Fibroblast of upper back skin (primary cell): ENCODE data around the gene WNK2.

ENCODE experiments used
- DNase-seq: peaks from one replicate; pipeline ENCODE4 v3.0.0-alpha.2; 2013

Gene WNK2

GRCh38 chr9:93186215-93186945 is 2.4 kb downstream of the WNK2 start:
- DNase-seq: no peak

DNA sequence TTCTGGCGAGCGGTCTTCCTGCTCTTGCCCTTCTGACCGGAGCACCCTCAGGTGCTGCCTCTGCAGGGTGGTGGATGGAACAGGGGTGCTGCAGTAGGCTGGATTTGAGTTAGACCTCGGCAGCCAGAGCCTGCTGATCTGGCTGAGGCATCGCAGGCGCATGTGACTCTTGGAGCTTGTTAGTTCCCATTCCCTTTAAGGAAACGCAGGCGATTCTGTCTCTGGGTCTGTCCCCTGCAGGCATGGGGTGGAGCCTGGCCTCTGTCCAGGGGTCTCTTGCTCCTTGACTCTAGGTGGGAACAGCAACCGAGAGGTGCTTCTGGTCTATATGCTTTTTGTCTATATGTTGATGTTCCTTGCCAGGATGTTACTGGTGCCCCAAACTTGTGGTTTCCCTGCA is 3.1 kb downstream of the WNK2 start:
- no peak for DNase-seq

GRCh38 chr9:93187574-93187973 is 3.6 kb downstream of the WNK2 start:
- DNase-seq: no peak

GRCh38 chr9:93188426-93189368 is 4.8 kb downstream of the WNK2 start:
- no peak for DNase-seq

DNA sequence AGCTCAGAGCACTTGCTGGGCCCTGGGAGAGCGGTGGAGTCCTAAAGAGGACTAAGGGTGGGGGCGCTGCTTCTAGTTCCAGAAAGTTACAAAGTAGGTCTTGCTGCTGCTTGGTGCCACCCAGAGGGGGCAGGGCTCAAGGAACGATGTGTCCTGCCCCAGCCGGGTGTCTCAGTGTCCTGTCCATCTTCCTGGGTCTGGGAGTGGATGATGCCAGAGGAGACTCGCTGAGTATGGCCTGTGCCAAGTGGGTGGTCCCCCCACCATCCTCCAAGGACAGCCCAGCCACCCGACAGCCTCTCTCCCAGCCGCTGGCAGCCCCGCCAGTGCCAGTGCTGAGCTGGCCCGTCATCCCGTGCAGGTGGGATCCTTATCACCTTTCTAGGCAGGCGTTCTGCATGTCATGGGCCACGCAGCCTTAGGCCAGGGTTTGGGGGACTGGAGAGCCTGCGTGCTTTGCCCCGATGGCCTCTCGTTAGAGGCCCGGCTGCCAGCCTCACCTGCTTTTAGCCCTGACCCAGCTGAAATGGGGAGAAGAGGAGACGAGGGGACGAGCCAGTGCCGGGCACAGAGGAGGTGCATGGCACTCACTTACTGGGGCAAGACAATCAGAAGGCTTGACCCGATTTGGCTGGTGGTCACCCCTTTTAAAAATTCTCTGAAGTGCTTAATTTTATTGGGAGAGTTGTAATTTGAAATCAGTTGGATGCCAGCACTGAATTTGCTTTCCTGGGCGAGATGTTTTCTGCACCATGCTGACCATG is 5.6 kb downstream of the WNK2 start:
- DNase-seq: no peak

DNA sequence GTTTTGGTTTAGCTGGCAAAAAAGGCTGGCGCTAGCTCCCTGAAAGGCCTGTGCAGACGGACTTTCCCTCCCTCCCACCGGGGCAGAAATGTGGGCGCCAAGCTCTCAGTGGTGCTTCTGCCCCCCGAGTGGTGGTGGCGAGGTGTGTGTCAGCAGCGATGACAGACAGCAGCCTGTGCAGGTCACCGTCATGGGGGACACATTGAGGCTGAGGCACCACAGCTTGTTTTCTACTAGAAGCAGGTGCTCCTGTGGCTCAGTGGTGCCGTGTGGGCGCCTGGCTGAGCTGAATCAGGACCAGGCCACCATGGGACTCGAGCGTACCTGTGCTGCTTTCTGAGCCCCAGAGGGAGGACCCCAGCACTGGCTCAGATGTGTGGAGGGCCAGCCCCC is 6.2 kb downstream of the WNK2 start:
- DNase-seq: no peak

DNA sequence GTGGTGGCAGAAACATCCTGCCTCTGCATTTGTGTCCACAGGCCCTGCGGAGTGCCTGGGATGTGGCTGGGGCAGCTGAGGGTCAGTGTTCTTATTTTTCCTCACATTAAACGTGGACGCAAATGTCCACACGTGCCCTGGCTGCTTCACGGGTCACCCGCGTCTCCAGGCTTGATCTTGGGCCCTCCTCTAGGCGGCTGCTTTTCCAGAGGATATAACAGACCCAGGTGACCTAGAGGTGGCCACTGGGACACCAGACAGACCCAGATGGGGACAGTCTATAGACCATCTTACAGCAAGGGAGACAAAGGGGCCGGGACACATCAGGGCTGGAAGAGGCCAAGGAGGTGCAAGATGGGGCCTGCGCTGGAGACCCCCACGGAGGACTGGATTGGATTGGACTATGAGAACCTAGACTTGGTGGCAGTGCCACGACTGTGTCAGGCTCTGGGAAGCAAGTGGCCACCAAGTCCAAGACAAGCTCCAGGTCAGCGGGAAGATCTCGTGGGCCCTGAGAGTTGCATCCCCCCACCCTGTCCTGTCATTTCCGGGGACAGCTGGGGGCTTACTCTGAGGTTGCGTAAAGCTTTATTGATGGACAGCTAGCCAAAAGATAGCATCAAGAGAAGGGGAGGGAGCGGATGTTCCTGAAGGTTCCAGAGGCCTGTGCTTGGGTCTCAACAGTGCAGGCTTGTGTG is 6.9 kb downstream of the WNK2 start:
- DNase-seq: no peak

- DNase-seq: no peak
These were observed 7.4 kb downstream of the WNK2 start for GRCh38 chr9:93191354-93191660.

GRCh38 chr9:93192721-93193387 is 8.9 kb downstream of the WNK2 start:
- DNase-seq: no peak

DNA sequence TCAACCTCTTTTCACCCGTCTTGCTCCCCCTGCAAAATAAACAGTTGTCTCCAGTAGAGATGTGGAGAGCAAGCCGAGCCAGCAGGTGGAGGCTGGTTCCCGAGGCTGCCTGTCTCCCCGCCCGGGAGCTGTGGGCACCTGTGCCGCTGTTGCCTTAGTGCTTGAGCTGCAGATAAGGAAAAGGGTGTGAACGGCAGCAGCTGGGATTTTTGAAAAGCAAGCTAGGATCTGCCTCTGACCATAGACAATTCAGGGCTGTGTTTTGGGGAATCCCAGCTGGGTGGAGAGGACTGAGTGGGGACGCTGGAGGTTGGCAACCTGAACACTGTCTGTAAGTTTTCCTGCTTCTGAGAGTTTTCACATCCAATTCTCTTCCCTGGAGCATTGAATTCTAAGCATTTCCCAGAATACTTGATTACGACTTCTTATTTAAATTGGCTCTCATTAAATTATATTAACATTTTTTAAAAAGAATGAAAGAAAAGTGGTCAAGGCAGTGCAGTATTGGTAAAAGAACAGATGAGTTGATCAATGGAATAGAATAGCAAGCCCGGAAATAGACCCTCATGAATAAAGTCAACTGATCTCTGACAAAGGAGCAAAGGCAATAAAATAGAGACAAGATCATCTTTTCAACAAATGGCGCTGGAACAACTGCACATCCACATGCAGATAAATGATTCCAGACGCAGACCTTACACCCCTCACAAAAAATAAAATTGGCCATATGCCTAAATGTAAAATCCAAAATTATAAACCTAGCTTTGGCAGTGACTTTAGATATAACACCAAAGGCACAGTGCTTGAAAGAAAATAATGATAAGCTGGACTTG is 9.7 kb downstream of the WNK2 start:
- DNase-seq: no peak

GRCh38 chr9:93194221-93194625 is 10.3 kb downstream of the WNK2 start:
- no peak for DNase-seq

DNA sequence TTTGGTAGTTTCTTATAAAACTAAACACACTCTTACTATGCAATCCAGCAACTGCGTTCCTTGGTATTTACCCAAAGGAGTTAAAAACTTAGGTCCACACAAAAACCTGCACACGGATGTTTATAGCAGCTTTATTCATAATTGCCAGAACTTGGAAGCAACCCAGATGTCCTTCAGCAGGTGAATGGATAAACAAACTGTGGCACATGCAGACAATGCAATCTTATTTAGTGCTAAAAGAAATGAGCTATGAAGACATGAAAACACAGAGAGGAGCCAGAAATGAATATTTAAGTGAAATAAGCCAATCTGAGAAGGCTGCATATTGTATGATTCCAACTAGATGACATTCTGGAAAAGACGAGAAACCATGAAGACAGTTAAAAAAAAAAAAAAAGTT is 10.7 kb downstream of the WNK2 start:
- DNase-seq: no peak

DNA sequence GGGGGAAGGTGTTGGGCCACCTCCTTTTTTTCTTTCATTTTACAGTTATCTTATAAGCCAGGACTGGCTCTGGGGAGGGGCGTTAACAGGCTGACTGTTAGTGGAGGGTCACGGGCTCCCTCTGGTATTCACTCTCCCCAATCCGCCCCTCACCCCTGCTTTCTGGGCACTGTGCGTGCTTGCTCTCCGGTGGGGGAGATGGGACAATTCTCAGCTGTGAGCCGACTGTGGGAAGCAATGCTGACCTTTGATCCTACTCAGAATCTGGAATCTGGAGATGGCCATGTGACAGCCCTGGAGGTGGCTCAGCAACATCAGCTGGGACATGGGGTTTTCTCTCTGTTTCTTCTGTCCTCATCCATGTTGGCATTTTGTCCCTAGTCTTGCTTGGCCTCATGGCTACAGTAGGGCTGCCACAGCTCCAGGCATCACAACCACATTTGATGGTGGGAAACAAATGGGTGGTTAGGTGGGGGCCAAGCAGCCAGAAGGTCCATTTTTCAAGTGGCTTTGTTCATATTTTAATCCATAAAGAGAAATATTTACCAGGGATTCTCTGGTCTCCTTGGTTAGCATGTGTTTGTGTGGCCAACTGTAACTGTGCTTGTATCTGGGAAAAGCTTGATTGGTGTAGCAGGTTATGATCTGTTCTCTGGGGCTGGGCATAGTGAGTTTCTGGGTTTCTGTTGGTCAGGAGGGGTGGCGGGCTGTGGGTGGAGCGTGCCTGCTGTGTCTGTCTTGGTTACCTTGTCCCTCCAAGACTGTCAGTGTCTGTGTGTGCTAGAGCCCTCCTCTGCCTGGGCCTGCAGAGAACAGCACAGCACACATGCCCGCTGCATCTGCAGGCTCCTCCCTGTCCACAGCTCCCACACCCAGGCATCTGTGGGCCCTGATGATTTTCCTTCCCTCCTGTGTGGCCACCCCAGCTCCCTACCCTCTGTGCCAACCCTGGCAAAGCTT is 12.4 kb downstream of the WNK2 start:
- DNase-seq: no peak

DNA sequence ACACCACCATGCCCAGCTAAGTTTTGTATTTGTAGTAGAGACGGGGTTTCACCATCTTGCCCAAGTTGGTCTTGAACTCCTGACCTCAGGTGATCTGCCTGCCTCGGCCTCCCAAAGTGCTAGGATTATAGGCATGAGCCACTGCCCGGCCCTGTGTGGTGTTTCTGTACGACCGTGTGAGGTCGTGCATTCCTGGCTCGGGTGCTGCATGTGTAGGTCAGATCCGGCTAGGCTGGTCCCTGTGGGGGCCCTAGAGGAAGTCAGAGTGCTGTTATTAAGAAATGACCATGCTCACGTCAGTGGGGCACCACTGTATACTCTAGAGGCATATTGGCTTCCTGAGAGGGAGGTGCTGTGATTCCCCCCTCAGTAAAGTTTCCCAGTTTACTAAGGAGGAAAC is 13.7 kb downstream of the WNK2 start:
- no peak for DNase-seq

DNA sequence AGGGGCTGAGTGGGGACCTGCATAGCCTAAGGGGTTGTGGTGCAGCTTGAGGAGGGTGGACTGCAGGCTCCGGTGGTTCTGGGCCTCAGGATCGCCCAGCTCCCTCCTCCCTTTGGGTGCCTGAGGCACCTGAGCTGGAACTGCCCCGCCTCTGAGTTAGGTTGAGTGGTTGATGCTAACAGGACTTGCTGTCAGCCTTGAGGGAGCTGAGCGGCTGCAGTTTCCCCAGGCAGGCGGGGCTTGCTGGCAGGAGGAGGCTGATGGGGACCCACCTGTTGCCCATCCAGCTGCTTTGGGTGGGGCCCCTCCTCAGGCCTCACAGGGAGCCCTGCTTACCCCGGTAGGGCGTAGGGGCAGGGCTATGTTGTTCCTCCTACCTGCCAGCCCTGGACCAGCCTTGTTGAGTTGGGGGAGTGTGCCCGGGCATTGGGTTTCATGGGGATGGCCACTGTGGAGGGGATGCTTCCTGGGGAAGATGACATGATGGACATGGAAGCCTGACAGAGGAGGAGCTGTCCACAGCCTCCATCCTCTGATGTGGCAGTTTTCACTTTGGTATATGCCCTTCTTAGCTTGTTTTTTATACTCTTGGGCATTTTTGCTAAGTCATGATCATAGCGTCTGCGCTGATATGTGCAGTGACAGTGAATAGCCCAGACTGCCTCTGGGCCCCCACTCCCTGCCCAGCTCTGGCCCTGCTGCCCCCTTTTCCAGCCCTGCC is 14.3 kb downstream of the WNK2 start:
- DNase-seq: no peak

- DNase-seq: no peak
These were observed 15.1 kb downstream of the WNK2 start for GRCh38 chr9:93198838-93199625.

GRCh38 chr9:93200449-93200742 is 16.5 kb downstream of the WNK2 start:
- DNase-seq: no peak

DNA sequence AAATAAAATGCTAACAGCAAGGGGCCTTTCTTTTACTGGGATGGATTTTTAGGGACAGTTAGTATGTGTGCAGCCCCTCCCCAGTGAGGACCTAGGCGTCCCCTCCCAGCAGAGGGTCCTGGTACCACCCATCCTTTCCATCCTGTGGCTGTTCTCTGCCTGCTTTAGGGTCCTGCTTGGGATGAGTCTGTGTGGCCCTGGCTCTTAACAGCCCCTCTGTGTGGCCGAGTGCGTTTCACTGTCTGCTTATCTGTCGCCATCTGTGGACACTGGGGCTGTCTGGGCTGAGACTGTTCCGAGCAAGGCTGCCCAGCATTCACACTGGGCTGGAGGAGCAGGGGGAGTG is 17.0 kb downstream of the WNK2 start:
- no peak for DNase-seq
